ENCODE results near the gene CACNA1D.

GRCh38 chr3:53500165-53500777 is 5.9 kb downstream of the CACNA1D start:
- TF ChIP-seq GATA3 (IDR thresholded peaks at IDR 0.05; ENCODE audit: low read depth, low read length): no peak
- no peak for TF ChIP-seq GATA2 (IDR thresholded peaks at IDR 0.05; ENCODE audit: low read depth, low read length)

Measured in SH-SY5Y (cell line).